Measurements from ENCODE around the gene PLG.

The PLG gene

DNA sequence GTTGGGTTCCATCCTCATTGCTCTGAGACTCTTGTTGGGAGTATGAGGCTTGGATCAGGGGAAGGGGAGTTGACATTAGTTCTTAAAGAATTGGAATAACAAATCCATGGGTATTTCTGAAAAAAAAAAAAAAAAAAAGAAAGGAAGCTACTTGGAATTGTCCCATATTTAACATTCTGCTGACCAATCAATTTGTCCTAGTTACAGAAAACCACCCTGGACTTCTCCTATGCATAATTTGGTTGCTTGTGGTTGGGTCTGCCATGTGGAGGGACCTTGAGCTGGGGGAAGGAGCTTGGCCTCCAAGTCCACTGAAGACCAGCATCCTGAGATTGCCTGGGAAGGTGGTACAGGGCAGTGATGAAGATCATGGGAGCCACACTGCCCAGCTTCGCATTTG is 32.6 kb downstream of the PLG start:
- ChIA-PET POLR2A (interaction anchor here (0.5 kb wide), 1 partner anchor 78 kb away, joined by 5 read pairs; no protein-coding TSS in a partner anchor), CTCF (interaction anchor here (1.0 to 4.0 kb wide), 12 partner anchors 8 to 764 kb away, joined by 3 to 49 read pairs (median 6); no protein-coding TSS in a partner anchor)
- Histone ChIP-seq H3K27ac (ENCODE audit: extremely low read depth, low read depth, low read length) (no peak overlapping the region), H3K4me1 (ENCODE audit: control insufficient read depth, insufficient read depth, low read length) (no peaks in the 10 kb centered on the region), H3K9me3 (ENCODE audit: control insufficient read depth, insufficient read depth, low read depth, low read length) (no peaks in the 10 kb centered on the region), H3K36me3 (ENCODE audit: control insufficient read depth in 2 of 2, insufficient read depth in 1 of 2, low read length in 2 of 2) (no peaks in the 10 kb centered on the region), H3K4me3 (ENCODE audit: low read depth, low read length) (no peak overlapping the region)
- TF ChIP-seq ZNF426 (tag by site-specific recombination; IDR thresholded peaks at IDR 0.05) (no peak), ZNF16 (tag by site-specific recombination; IDR thresholded peaks at IDR 0.05; ENCODE audit: low read depth) (no peak), ZNF585B (tag by site-specific recombination; IDR thresholded peaks at IDR 0.05) (no peak), ZNF132 (tag by site-specific recombination; IDR thresholded peaks at IDR 0.05; ENCODE audit: borderline replicate concordance) (no peak), ZSCAN16 (tag by site-specific recombination; IDR thresholded peaks at IDR 0.05) (no peak), GLI4 (tag by site-specific recombination; IDR thresholded peaks at IDR 0.05) (no peak), ZNF335 (tag by site-specific recombination; conservative IDR thresholded peaks at IDR 0.05) (no peak), BCL11B (tag by site-specific recombination; IDR thresholded peaks at IDR 0.05; ENCODE audit: low read depth) (no peak), ZSCAN23 (tag by site-specific recombination; IDR thresholded peaks at IDR 0.05) (no peak)
- TF ChIP-seq, protein P1, sequence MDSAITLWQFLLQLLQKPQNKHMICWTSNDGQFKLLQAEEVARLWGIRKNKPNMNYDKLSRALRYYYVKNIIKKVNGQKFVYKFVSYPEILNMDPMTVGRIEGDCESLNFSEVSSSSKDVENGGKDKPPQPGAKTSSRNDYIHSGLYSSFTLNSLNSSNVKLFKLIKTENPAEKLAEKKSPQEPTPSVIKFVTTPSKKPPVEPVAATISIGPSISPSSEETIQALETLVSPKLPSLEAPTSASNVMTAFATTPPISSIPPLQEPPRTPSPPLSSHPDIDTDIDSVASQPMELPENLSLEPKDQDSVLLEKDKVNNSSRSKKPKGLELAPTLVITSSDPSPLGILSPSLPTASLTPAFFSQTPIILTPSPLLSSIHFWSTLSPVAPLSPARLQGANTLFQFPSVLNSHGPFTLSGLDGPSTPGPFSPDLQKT (IDR thresholded peaks at IDR 0.05; ENCODE audit: borderline replicate concordance, low read depth, low read length) = no peak
- TF ChIP-seq, protein P2, sequence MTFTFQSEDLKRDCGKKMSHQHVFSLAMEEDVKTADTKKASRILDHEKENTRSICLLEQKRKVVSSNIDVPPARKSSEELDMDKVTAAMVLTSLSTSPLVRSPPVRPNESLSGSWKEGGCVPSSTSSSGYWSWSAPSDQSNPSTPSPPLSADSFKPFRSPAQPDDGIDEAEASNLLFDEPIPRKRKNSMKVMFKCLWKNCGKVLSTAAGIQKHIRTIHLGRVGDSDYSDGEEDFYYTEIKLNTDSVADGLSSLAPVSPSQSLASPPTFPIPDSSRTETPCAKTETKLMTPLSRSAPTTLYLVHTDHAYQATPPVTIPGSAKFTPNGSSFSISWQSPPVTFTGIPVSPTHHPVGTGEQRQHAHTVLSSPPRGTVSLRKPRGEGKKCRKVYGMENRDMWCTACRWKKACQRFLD (tag by site-specific recombination; IDR thresholded peaks at IDR 0.05) = no peak

DNA sequence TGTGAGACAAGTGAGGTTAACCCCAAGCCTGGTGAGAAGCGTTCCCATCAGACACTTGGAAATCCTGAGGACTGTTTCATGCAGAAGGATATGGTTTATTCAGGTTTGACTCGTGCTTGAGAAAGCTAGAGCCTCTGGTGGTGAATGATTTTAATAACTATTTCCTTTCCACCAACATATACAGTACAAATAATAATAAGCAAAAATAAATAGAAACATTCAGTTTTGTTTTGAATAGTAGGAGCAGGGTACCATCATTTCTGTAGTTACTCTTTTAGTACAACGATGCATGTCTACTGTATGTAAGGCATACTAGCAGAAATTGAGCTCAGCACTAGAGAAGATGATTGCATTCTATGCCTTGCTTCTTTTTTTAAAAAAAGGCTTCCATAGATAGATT is 33.5 kb downstream of the PLG start:
- ChIA-PET CTCF (interaction anchor here (0.6 to 4.0 kb wide), 8 partner anchors 32 to 640 kb away, joined by 3 to 49 read pairs (median 3); no protein-coding TSS in a partner anchor), POLR2A (no interaction called here)
- no peaks in the 10 kb centered on the region for H3K4me1 ChIP-seq (ENCODE audit: control insufficient read depth, insufficient read depth, low read length)
- no peak overlapping the region for H3K4me3 ChIP-seq (ENCODE audit: low read depth, low read length)
- no peak overlapping the region for H3K27ac ChIP-seq (ENCODE audit: extremely low read depth, low read depth, low read length)
- no peaks in the 10 kb centered on the region for H3K9me3 ChIP-seq (ENCODE audit: control insufficient read depth, insufficient read depth, low read depth, low read length)
- H3K36me3 ChIP-seq (ENCODE audit: control insufficient read depth in 2 of 2, insufficient read depth in 1 of 2, low read length in 2 of 2) = no peaks in the 10 kb centered on the region
- TF ChIP-seq ZNF366 (tag by site-specific recombination; conservative IDR thresholded peaks at IDR 0.05) (no peak), ZIC2 (tag by site-specific recombination; IDR thresholded peaks at IDR 0.05) (no peak), ZFP69B (tag by site-specific recombination; IDR thresholded peaks at IDR 0.05) (no peak), ZNF16 (tag by site-specific recombination; IDR thresholded peaks at IDR 0.05; ENCODE audit: low read depth) (no peak), ZNF239 (tag by site-specific recombination; IDR thresholded peaks at IDR 0.05) (no peak), ZNF391 (tag by site-specific recombination; IDR thresholded peaks at IDR 0.05; ENCODE audit: borderline replicate concordance, low read depth) (no peak), ZNF302 (tag by site-specific recombination; IDR thresholded peaks at IDR 0.05; ENCODE audit: low read depth) (no peak), GLIS2 (tag by site-specific recombination; IDR thresholded peaks at IDR 0.05) (no peak), ZNF211 (tag by site-specific recombination; IDR thresholded peaks at IDR 0.05; ENCODE audit: low read depth) (no peak), ZNF404 (tag by site-specific recombination; IDR thresholded peaks at IDR 0.05) (no peak), ZBTB7A (tag by site-specific recombination; IDR thresholded peaks at IDR 0.05; ENCODE audit: low read depth) (no peak), SP3 (tag by site-specific recombination; IDR thresholded peaks at IDR 0.05) (no peak), ZNF24 (tag by site-specific recombination; IDR thresholded peaks at IDR 0.05) (no peak), OSR2 (tag by site-specific recombination; IDR thresholded peaks at IDR 0.05) (no peak), ZNF596 (tag by site-specific recombination; IDR thresholded peaks at IDR 0.05) (no peak)
- TF ChIP-seq, protein P3, sequence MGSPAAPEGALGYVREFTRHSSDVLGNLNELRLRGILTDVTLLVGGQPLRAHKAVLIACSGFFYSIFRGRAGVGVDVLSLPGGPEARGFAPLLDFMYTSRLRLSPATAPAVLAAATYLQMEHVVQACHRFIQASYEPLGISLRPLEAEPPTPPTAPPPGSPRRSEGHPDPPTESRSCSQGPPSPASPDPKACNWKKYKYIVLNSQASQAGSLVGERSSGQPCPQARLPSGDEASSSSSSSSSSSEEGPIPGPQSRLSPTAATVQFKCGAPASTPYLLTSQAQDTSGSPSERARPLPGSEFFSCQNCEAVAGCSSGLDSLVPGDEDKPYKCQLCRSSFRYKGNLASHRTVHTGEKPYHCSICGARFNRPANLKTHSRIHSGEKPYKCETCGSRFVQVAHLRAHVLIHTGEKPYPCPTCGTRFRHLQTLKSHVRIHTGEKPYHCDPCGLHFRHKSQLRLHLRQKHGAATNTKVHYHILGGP (tag by site-specific recombination; IDR thresholded peaks at IDR 0.05) = no peak
